HEK293T (cell line): ENCODE measurements around the gene RAE1.

Experiments
- BHLHE40 ChIP-seq: fragments of 450-650 bp; IDR thresholded peaks from 2 replicates; pipeline ENCODE4 v1.6.1; 2016; ENCODE audit warnings: mild to moderate bottlenecking, moderate library complexity, borderline replicate concordance
- NFRKB ChIP-seq: fragments of 450-650 bp; IDR thresholded peaks from 2 replicates; pipeline ENCODE4 v1.6.1; 2016; ENCODE audit warnings: mild to moderate bottlenecking, moderate library complexity

- TF ChIP-seq NFRKB (no peak), BHLHE40 (no peak)
Observed at GRCh38 chr20:57374931-57375651, 24.0 kb downstream of the RAE1 start.
